H1 (cell line): ENCODE data around the gene CD160. TPM values are rescaled to one million over a fixed set of nuclear protein-coding genes. Genes with fewer than 3 reads are reported as not detected.

Source experiments
- CTCF ChIA-PET: fragments of 300-600 bp; sonication (Branson Sonifier 250); formaldehyde crosslinking; loops from one replicate; lab custom pipeline; 2021; ENCODE audit not compliant: partially characterized antibody; lab: Charles Lee
- POLR2A ChIA-PET: fragments of 300-600 bp; sonication (Branson Sonifier 250); formaldehyde crosslinking; loops from one replicate; lab custom pipeline; 2021; ENCODE audit warnings: inconsistent platforms; ENCODE audit not compliant: partially characterized antibody; lab: Charles Lee
- DNase-seq, 2 experiments: peaks; one replicate each; pipeline versions ENCODE4 v3.0.0 to v3.0.0-alpha.2; 2010 to 2022; ENCODE audit warnings: low spot score in 2 of 2, low read depth in 1 of 2, mixed read lengths in 1 of 2
- FAIRE-seq: peaks from 2 replicates; lab custom pipeline; 2011; peaks lifted over from hg19 to GRCh38; lab: Jason Lieb, UNC
- H2AFZ ChIP-seq: 2 replicates; pipeline ENCODE4 v1.8.1; 2012; ENCODE audit warnings: low read length, inconsistent platforms
- H2AK5ac ChIP-seq: 2 replicates; pipeline ENCODE4 v1.6.1; 2013; ENCODE audit warnings: low read depth, low read length
- H2BK120ac ChIP-seq: replicated peaks from 2 replicates; pipeline ENCODE3; 2013; ENCODE audit warnings: low read depth, low read length, inconsistent platforms
- H2BK12ac ChIP-seq: 2 replicates; pipeline ENCODE4 v1.6.1; 2013; ENCODE audit warnings: low read depth, low read length
- H2BK15ac ChIP-seq: 2 replicates; pipeline ENCODE4 v1.6.1; 2013; ENCODE audit warnings: low read length
- H2BK20ac ChIP-seq: 2 replicates; pipeline ENCODE4 v1.6.1; 2013; ENCODE audit warnings: low read length
- H2BK5ac ChIP-seq: 2 replicates; pipeline ENCODE4 v1.6.1; 2013; ENCODE audit warnings: low read depth, low read length
- H3K14ac ChIP-seq: 2 replicates; pipeline ENCODE4 v1.6.1; 2013; ENCODE audit warnings: inconsistent platforms; ENCODE audit not compliant: insufficient read length
- H3K18ac ChIP-seq: 2 replicates; pipeline ENCODE4 v1.6.1; 2013; ENCODE audit warnings: low read length; ENCODE audit errors: extremely low read depth
- H3K23ac ChIP-seq: 2 replicates; pipeline ENCODE4 v1.6.1; 2013; ENCODE audit warnings: inconsistent platforms; ENCODE audit not compliant: insufficient read length
- H3K23me2 ChIP-seq: 2 replicates; pipeline ENCODE4 v1.6.1; 2013; ENCODE audit warnings: low read depth, low read length
- H3K27ac ChIP-seq: 2 replicates; pipeline ENCODE4 v1.6.1; 2011; ENCODE audit warnings: low read depth, low read length, inconsistent platforms
- H3K27me3 ChIP-seq, 4 experiments: replicated peaks in 1 of 4; 1 replicate in 1 of 4; 2 replicates in 3 of 4; pipeline versions ENCODE4 v1.6.1 to v1.8.1; 2011 to 2013; ENCODE audit warnings: low read length in 3 of 4, mild to moderate bottlenecking in 3 of 4, inconsistent platforms in 2 of 4, mixed read lengths in 2 of 4, moderate library complexity in 1 of 4; ENCODE audit not compliant: control insufficient read depth in 3 of 4, insufficient read depth in 3 of 4; ENCODE audit errors: extremely low read depth in 1 of 4
- H3K36me3 ChIP-seq, 4 experiments: 2 replicates each; pipeline versions ENCODE4 v1.6.1 to v1.8.1; 2011 to 2013; ENCODE audit warnings: mild to moderate bottlenecking in 4 of 4, low read length in 3 of 4, moderate library complexity in 2 of 4, control low read depth in 1 of 4, inconsistent platforms in 1 of 4; ENCODE audit not compliant: insufficient read depth in 4 of 4, control insufficient read depth in 2 of 4
- H3K4ac ChIP-seq: replicated peaks from 2 replicates; pipeline ENCODE3; 2013; ENCODE audit warnings: low read length, low read depth, mixed read lengths, inconsistent platforms; ENCODE audit not compliant: insufficient read length
- H3K4me1 ChIP-seq, 4 experiments: replicated peaks in 1 of 4; 1 replicate in 1 of 4; 2 replicates in 3 of 4; pipeline versions ENCODE4 v1.6.1 to v1.8.1; 2011 to 2013; ENCODE audit warnings: low read length in 3 of 4, inconsistent platforms in 2 of 4, mixed read lengths in 1 of 4; ENCODE audit not compliant: insufficient read depth in 4 of 4, control insufficient read depth in 3 of 4
- H3K4me2 ChIP-seq, 2 experiments: 2 replicates each; pipeline versions ENCODE4 v1.6.1 to v1.8.1; 2011 to 2013; ENCODE audit warnings: low read depth in 2 of 2, low read length in 2 of 2, control low read depth in 1 of 2, inconsistent platforms in 1 of 2, mild to moderate bottlenecking in 1 of 2; ENCODE audit not compliant: insufficient read depth in 1 of 2
- H3K4me3 ChIP-seq, 4 experiments: fragments of 200-600, 300-600 bp in 1 of 4; sonication (generic), shearing (Covaris generic), sonication (Bioruptor Twin) in 1 of 4; 2 replicates each; pipeline versions ENCODE4 v1.5.1 to v1.8.1; 2011 to 2016; ENCODE audit warnings: low read length in 4 of 4, low read depth in 3 of 4, control low read depth in 2 of 4, inconsistent platforms in 2 of 4, mild to moderate bottlenecking in 2 of 4, mixed read lengths in 1 of 4, moderate library complexity in 1 of 4; ENCODE audit not compliant: insufficient read depth in 2 of 4; ENCODE audit errors: extremely low read depth in 1 of 4
- H3K56ac ChIP-seq: replicated peaks from 2 replicates; pipeline ENCODE3; 2013; ENCODE audit warnings: low read depth, mild to moderate bottlenecking, mixed read lengths, low read length, inconsistent platforms; ENCODE audit not compliant: insufficient read length
- H3K79me1 ChIP-seq: 2 replicates; pipeline ENCODE4 v1.6.1; 2013; ENCODE audit warnings: low read depth, low read length, control low read depth
- H3K79me2 ChIP-seq, 2 experiments: 2 replicates each; pipeline versions ENCODE4 v1.6.1 to v1.8.1; 2012 to 2013; ENCODE audit warnings: low read length in 2 of 2, mild to moderate bottlenecking in 2 of 2, inconsistent platforms in 1 of 2; ENCODE audit not compliant: insufficient read depth in 2 of 2, control insufficient read depth in 1 of 2
- H3K9ac ChIP-seq, 4 experiments: replicated peaks in 1 of 4; 1 replicate in 1 of 4; 2 replicates in 3 of 4; pipeline versions ENCODE4 v1.6.1 to v1.8.1; 2011 to 2013; ENCODE audit warnings: low read depth in 3 of 4, low read length in 3 of 4, control low read depth in 2 of 4, mild to moderate bottlenecking in 2 of 4, moderate library complexity in 2 of 4, inconsistent platforms in 1 of 4; ENCODE audit errors: extremely low read depth in 1 of 4
- H3K9me3 ChIP-seq, 2 experiments: 2 replicates each; pipeline versions ENCODE4 v1.6.1 to v1.8.1; 2012 to 2013; ENCODE audit warnings: mild to moderate bottlenecking in 2 of 2, moderate library complexity in 2 of 2, control low read depth in 1 of 2, inconsistent platforms in 1 of 2, low read depth in 1 of 2, low read length in 1 of 2, mixed read lengths in 1 of 2; ENCODE audit not compliant: insufficient read depth in 2 of 2
- H4K20me1 ChIP-seq, 2 experiments: replicated peaks in 1 of 2; 2 replicates each; pipeline versions ENCODE3 to v1.8.1; 2011 to 2013; ENCODE audit warnings: inconsistent platforms in 2 of 2, low read length in 2 of 2, mild to moderate bottlenecking in 1 of 2; ENCODE audit not compliant: insufficient read depth in 2 of 2, control insufficient read depth in 1 of 2
- H4K5ac ChIP-seq: 2 replicates; pipeline ENCODE4 v1.6.1; 2013; ENCODE audit warnings: low read length, low read depth, mixed read lengths, inconsistent platforms; ENCODE audit not compliant: insufficient read length
- H4K8ac ChIP-seq: 2 replicates; pipeline ENCODE4 v1.8.0; 2013; ENCODE audit warnings: mild to moderate bottlenecking, moderate library complexity, low read length, inconsistent platforms; ENCODE audit not compliant: insufficient read depth; ENCODE audit errors: extremely low read depth
- H4K91ac ChIP-seq: replicated peaks from 2 replicates; pipeline ENCODE3; 2013; ENCODE audit warnings: low read length, mixed read lengths, inconsistent platforms; ENCODE audit not compliant: insufficient read length
- JUN ChIP-seq: IDR thresholded peaks from 2 replicates; pipeline ENCODE4 v1.6.1; 2011; ENCODE audit warnings: low read depth, mild to moderate bottlenecking, improper control_type of control experiment, low read length
- WGBS, 2 experiments: shearing (Covaris generic) in 1 of 2; methylation state at CpG; one replicate each; pipeline versions ENCODE4 v1.1.6 to v1.1.7; 2013 to 2015; ENCODE audit warnings: low lambda C conversion rate in 2 of 2, mixed read lengths in 2 of 2, inconsistent platforms in 1 of 2, low coverage in 1 of 2, missing lambda C conversion rate in 1 of 2; ENCODE audit not compliant: insufficient replicate concordance in 2 of 2, insufficient coverage in 1 of 2, insufficient read length in 1 of 2; ENCODE audit errors: extremely low coverage in 1 of 2, missing lambda C conversion rate in 1 of 2; 5-methylcytosine and 5-hydroxymethylcytosine counted together
- polyA plus RNA-seq, 7 experiments: library from polyadenylated mRNA; depleted of rRNA in 3 of 7; stranded (reverse) in 5 of 7; unstranded in 2 of 7; fragments of >200 nt in 5 of 7; fragments of 200-250 nt in 2 of 7; gene quantifications; 1 replicate in 5 of 7; 2 replicates in 1 of 7; 4 replicates in 1 of 7; pipeline versions ENCODE4 v1.2.1 to v1.2.3, GENCODE V29; 2011 to 2013; ENCODE audit warnings: missing spikeins in 2 of 7, mixed read lengths in 2 of 7
- total RNA-seq: library from RNA; stranded (reverse); fragmentation: NEBNext Ultra II Directional; extraction: Animal tissue kit (Norgen Biotek cat#: 25700); gene quantifications from 2 replicates; pipeline ENCODE4 v1.2.1, GENCODE V29; 2021

CD160 gene
- total and polyA plus RNA-seq, 2 of the 8 experiments (the other 6 are each of a cell fraction or from before 2014, with no cell fraction given) = not detected

DNA sequence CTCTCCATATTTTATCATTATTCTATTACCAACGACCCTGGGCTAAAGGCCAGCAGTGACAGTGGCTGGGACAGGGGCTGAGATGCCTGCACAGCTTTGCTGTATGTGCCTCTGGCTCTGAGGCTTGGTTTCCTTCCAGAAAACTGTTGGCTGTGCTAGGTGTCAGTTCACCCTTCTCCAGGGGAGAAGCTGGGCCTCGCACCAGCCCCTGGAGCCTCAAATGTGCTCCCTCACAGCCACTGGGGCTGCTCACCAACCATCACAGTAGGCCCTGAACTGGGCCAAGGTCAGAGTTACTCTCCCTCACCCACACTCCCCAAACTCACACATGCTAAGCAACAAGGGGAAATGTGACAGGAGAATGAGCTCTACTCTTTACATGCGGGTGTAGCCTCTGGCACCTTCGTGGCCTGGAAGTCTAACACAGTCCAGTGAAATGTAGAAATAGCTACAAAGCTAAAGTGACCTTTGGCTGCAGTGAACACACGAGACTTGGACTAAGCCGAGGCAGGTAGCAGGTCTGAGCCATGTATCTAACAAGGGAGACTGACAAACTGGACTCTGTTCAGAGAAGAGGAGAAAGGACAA lies 4.7 kb upstream of the CD160 start:
- Histone ChIP-seq H3K23me2 (no peaks in the 10 kb centered on the region), H3K4ac (no peak overlapping the region), H2BK120ac (no peak overlapping the region), H3K9ac (no peak overlapping the region), H3K79me2 (no peaks in the 10 kb centered on the region), H2AK5ac (no peak overlapping the region), H3K4me3 (no peak overlapping the region), H3K36me3 (no peaks in the 10 kb centered on the region), H3K27me3 (no peaks in the 10 kb centered on the region; a peak in 1 of 7 replicates), H3K27ac (no peak overlapping the region), H4K91ac (no peak overlapping the region), H2BK5ac (no peak overlapping the region), H3K18ac (no peak overlapping the region), H3K14ac (no peak overlapping the region), H2BK15ac (no peak overlapping the region), H4K5ac (no peak overlapping the region), H3K4me2 (no peak overlapping the region), H2BK20ac (no peak overlapping the region), H3K56ac (no peak overlapping the region), H3K79me1 (no peaks in the 10 kb centered on the region), H2AFZ (no peak overlapping the region; the same call in 1 of the 2 replicates), H3K9me3 (no peaks in the 10 kb centered on the region), H4K20me1 (no peaks in the 10 kb centered on the region), H2BK12ac (no peak overlapping the region), H4K8ac (peak overlapping the region; percentile 38; the same call in 1 of the 2 replicates), H3K23ac (no peak overlapping the region), H3K4me1 (no peaks in the 10 kb centered on the region; a peak in 2 of 7 replicates)
- FAIRE-seq (no peak), DNase-seq (no peak)
- ChIA-PET POLR2A (no interaction called here), CTCF (interaction anchor here (0.7 kb wide), 1 partner anchor 10 kb away, joined by 3 read pairs; no protein-coding TSS in a partner anchor)
- WGBS, 2 experiments = 89% methylated on average over 6 of the region's 6 CpGs; no CpG with 5 or more reads in 1 of the 2 experiments
- TF ChIP-seq JUN = no peak
